Thoracic aorta (tissue), 2 donors: ENCODE measurements around the gene ROR1. TPM values are rescaled to one million over a fixed set of nuclear protein-coding genes. Genes with fewer than 3 reads are reported as not detected.

Experiments
- ATAC-seq: fragments of 150-250 bp; one replicate; pipeline ENCODE4 v1.8.0; 2017; ENCODE audit warnings: low read depth; ENCODE audit not compliant: insufficient number of reproducible peaks, low FRiP score
- DNase-seq: peaks from one replicate; pipeline ENCODE4 v3.0.0-alpha.2; 2020; ENCODE audit warnings: low spot score
- H3K27ac ChIP-seq, 2 donors: fragments of 200-600 bp; sonication (generic); 1 replicate in 1 of 2; 2 replicates in 1 of 2; pipeline ENCODE4 v1.5.1; 2016; ENCODE audit warnings: mild to moderate bottlenecking in 2 of 2, moderate library complexity in 2 of 2
- H3K27me3 ChIP-seq: fragments of 200-600 bp; sonication (generic); replicated peaks from 2 replicates; pipeline ENCODE4 v1.6.0; 2016; ENCODE audit warnings: mild to moderate bottlenecking; ENCODE audit not compliant: insufficient read depth
- H3K36me3 ChIP-seq: fragments of 200-600 bp; sonication (generic); one replicate; pipeline ENCODE4 v1.5.1; 2016
- H3K4me1 ChIP-seq, 2 donors: fragments of 200-600 bp; sonication (generic); 1 replicate in 1 of 2; 2 replicates in 1 of 2; pipeline versions ENCODE4 v1.5.1 to v1.6.0; 2016; ENCODE audit warnings: low read depth in 2 of 2, mild to moderate bottlenecking in 1 of 2; ENCODE audit not compliant: control insufficient read depth in 1 of 2
- H3K4me3 ChIP-seq: fragments of 200-600 bp; sonication (generic); 2 replicates; pipeline ENCODE4 v1.5.1; 2016; ENCODE audit warnings: mild to moderate bottlenecking
- H3K9me3 ChIP-seq: fragments of 200-600 bp; sonication (generic); 2 replicates; pipeline ENCODE4 v1.5.1; 2016
- total RNA-seq, 2 donors: library from RNA; depleted of rRNA; stranded (reverse); fragments of >200 nt; gene quantifications; one replicate each; pipeline versions ENCODE4 v1.1.0 to v1.2.3, GENCODE V29; 2016
- TF ChIP-seq, protein P1 (sequence below): fragments of 200-600 bp; sonication (generic); IDR thresholded peaks from one replicate; pipeline ENCODE4 v1.5.1; 2019; ENCODE audit warnings: antibody characterized with exemption

The ROR1 gene
- total RNA-seq, 2 donors from 2014 or later = 41.2 to 51.8 TPM

DNA sequence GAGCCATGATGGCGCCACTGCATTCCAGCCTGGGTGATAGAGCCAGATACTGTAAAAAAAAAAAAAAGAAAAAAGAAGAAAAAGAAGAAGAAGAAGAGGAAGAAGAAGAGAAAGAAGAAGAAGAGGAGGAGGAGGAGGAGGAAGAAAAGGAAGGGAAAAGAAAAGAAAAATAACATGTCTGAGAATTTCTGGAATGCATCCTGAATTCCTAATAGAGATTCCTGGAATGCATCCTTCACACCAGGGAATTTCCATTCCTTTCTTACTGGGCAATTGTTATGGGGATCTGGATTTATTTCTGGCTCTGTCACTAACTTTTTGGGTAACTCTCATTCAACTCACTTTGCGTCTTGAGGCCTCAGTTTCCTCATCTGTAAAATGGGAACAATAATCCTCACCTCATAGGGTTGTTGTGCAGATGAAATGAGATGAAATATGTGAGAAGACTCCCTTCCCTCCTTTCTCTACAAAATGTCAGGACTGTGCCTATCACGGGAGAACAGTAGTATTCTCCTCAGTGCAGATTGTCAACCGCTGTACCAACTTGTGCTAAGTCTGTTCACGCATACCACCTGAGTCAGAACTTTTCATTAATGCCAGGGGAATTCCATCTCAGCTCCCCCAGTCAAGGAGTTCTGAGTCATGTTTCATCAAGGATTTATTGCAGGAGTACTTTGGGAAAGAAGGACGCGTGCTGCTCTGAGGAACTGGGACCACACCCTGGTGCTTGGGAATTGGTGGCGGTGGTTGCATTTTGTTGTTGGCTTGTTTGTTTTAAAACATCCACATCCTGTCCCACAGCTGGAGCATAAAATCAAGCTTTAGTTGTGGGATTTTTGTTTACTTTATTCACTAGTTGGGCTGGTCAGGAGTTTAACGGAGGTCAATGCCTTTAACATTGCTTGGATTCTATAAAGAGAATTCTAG is 42.4 kb upstream of the ROR1 start:
- H3K9me3 ChIP-seq = no peaks in the 10 kb centered on the region
- H3K4me3 ChIP-seq = peak overlapping the region; percentile 53

DNA sequence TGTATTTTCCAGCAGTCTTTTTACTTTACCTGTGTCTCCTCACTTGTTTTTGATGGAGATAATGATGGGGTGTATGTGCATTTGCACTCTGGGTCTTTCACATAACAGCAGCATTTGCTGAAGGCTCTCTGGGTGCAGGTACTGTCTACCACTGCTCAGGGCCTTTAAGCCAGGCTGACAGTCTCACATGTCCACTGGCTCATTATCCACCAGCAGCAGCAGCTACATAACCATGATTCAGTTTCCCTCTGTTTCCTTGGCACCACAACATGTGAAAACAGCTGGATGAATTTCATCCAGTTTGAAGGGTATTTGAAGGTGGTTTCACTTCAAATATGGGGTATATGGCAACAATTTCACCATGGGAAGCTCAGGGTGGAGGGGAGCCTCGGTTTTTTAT is 41.2 kb upstream of the ROR1 start:
- TF ChIP-seq, protein P1, sequence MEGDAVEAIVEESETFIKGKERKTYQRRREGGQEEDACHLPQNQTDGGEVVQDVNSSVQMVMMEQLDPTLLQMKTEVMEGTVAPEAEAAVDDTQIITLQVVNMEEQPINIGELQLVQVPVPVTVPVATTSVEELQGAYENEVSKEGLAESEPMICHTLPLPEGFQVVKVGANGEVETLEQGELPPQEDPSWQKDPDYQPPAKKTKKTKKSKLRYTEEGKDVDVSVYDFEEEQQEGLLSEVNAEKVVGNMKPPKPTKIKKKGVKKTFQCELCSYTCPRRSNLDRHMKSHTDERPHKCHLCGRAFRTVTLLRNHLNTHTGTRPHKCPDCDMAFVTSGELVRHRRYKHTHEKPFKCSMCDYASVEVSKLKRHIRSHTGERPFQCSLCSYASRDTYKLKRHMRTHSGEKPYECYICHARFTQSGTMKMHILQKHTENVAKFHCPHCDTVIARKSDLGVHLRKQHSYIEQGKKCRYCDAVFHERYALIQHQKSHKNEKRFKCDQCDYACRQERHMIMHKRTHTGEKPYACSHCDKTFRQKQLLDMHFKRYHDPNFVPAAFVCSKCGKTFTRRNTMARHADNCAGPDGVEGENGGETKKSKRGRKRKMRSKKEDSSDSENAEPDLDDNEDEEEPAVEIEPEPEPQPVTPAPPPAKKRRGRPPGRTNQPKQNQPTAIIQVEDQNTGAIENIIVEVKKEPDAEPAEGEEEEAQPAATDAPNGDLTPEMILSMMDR = no peak
- no peak overlapping the region for H3K4me3 ChIP-seq

More for the DNA sequence above, 42.4 kb upstream of the ROR1 start:
- ATAC-seq = peak; percentile 86
- DNase-seq = no peak
- H3K27ac ChIP-seq = peak overlapping the region in 1 of 2 donors; percentile 45
- no peaks in the 10 kb centered on the region for H3K36me3 ChIP-seq
- TF ChIP-seq, protein P1 = no peak
- no peaks in the 10 kb centered on the region for H3K27me3 ChIP-seq
- H3K4me1 ChIP-seq = peaks cover 7 to 12% of the 10 kb centered on the region in 2 donors

DNA sequence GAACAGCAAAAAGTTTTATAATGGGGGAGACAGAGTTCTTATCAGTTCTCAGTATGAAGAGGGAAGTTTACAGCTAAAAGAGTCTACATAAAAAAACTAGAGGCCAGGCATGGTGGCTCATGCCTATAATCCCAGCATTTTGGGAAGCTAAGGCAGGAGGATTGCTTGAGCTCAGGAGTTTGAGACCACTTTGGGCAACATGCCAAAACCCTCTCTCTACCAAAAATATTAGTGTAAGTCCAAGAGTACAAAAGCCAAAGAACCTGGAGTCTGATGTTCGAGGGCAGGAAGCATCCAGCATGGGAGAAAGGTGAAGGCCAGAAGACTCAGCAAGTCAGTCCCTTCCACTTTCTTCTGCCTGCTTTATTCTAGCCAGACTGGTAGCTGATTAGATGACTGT is 35.0 kb upstream of the ROR1 start:
- ATAC-seq (no peak), DNase-seq (no peak)
- Histone ChIP-seq H3K4me3 (no peak overlapping the region), H3K27ac (no peak overlapping the region), H3K27me3 (no peaks in the 10 kb centered on the region), H3K9me3 (no peaks in the 10 kb centered on the region), H3K4me1 (no peaks in the 10 kb centered on the region), H3K36me3 (no peaks in the 10 kb centered on the region)
- TF ChIP-seq, protein P1 = no peak

More for the DNA sequence above, 41.2 kb upstream of the ROR1 start:
- Histone ChIP-seq H3K27ac (peak overlapping the region in 1 of 2 donors; percentile 21), H3K27me3 (no peaks in the 10 kb centered on the region), H3K9me3 (no peaks in the 10 kb centered on the region), H3K4me1 (peaks cover 7 to 12% of the 10 kb centered on the region in 2 donors), H3K36me3 (no peaks in the 10 kb centered on the region)
- no peak for ATAC-seq
- DNase-seq = no peak

DNA sequence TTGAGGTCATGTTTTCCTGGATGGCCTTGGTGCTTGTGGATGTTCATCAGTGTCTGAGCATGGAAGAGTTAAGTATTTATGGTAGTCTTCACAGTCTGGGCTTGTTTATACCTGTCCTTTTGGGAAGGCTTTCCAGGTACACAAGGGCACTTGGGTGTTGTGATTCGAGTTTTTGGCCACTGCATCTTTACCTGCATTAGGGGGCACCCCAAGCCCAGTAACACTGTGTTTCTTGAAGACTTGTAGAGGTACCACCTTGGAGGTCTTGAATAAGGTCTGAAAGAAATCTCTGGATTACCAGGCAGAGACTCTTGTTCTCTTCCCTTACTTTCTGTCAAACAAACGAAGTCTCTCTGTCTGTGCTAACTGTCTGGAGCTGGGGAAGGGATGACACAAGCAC is 34.4 kb upstream of the ROR1 start:
- ATAC-seq (no peak), DNase-seq (no peak)
- H3K27ac ChIP-seq = no peak overlapping the region
- H3K36me3 ChIP-seq = no peaks in the 10 kb centered on the region
- H3K4me3 ChIP-seq = no peak overlapping the region
- no peaks in the 10 kb centered on the region for H3K27me3 ChIP-seq
- no peaks in the 10 kb centered on the region for H3K9me3 ChIP-seq
- H3K4me1 ChIP-seq = no peaks in the 10 kb centered on the region
- TF ChIP-seq, protein P1 = no peak

DNA sequence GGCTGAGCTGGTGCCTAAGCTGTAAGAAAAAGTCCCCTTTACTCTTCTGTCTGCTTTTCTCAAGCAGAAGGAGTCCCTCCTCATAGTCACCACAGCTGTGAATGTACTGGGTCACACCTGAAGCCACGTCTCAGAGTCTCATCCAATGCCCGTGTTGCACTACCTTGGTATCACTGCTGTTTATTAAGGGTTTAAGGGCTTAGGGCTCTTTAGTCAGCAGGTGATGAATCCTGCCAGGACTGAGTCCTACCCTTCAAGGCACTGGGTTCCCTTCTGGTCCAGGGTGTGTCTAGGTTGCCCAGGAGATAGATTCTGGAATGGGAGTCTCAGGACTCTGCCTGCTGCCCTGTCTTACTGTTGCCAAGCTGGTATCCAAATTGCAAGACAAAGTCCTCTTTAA is 33.4 kb upstream of the ROR1 start:
- DNase-seq = no peak
- H3K36me3 ChIP-seq = no peaks in the 10 kb centered on the region
- H3K9me3 ChIP-seq = no peaks in the 10 kb centered on the region
- TF ChIP-seq, protein P1 = no peak
- H3K27me3 ChIP-seq = no peaks in the 10 kb centered on the region
- H3K4me3 ChIP-seq = no peak overlapping the region
- ATAC-seq = no peak
- no peak overlapping the region for H3K27ac ChIP-seq
- no peaks in the 10 kb centered on the region for H3K4me1 ChIP-seq
